ENCODE measurements around the gene OR52B2. TPM values are rescaled to one million over a fixed set of nuclear protein-coding genes. Genes with fewer than 3 reads are reported as not detected.

OR52B2 gene
- polyA plus RNA-seq, 1 donor from 2014 or later: not detected

GRCh38 chr11:6209801-6210200 lies 39.7 kb upstream of the OR52B2 start:
- no peak overlapping the region for H3K27ac ChIP-seq (ENCODE audit: low read length)
- peaks cover 8% of the 10 kb centered on the region for H3K36me3 ChIP-seq (ENCODE audit: insufficient read depth, low read length)
- no peaks in the 10 kb centered on the region for H3K9me2 ChIP-seq (ENCODE audit: insufficient read depth, low read length)
- TF ChIP-seq CTCF (IDR thresholded peaks at IDR 0.05; ENCODE audit: poor library complexity, severe bottlenecking) (no peak), POLR2AphosphoS5 (IDR thresholded peaks at IDR 0.05) (no peak), SMC3 (conservative IDR thresholded peaks at IDR 0.05; ENCODE audit: poor library complexity) (no peak), EP300 (conservative IDR thresholded peaks at IDR 0.05; ENCODE audit: poor library complexity, severe bottlenecking) (no peak), REST (IDR thresholded peaks at IDR 0.05; ENCODE audit: borderline replicate concordance) (no peak)
- no peaks in the 10 kb centered on the region for H3F3A ChIP-seq (ENCODE audit: insufficient read depth, low read length, poor library complexity, severe bottlenecking)
- no peak overlapping the region for H3K4me2 ChIP-seq (ENCODE audit: low read length)
- H3K9me3 ChIP-seq (ENCODE audit: low read length): no peaks in the 10 kb centered on the region
- no peak overlapping the region for H2AFZ ChIP-seq (ENCODE audit: low read depth, low read length)
- no peak overlapping the region for H3K9ac ChIP-seq (ENCODE audit: low read length)
- H3K79me2 ChIP-seq (replicated peaks; ENCODE audit: insufficient read depth, low read length): no peaks in the 10 kb centered on the region
- no peaks in the 10 kb centered on the region for H4K20me1 ChIP-seq (ENCODE audit: insufficient read depth)
- no peaks in the 10 kb centered on the region for H3K27me3 ChIP-seq (ENCODE audit: insufficient read depth, low read depth, low read length)
- no peak overlapping the region for H3K4me3 ChIP-seq (ENCODE audit: low read length)

- Histone ChIP-seq H4K20me1 (ENCODE audit: insufficient read depth) (no peaks in the 10 kb centered on the region), H3K4me3 (ENCODE audit: low read length) (no peak overlapping the region), H3K4me2 (ENCODE audit: low read length) (no peak overlapping the region), H3K79me2 (replicated peaks; ENCODE audit: insufficient read depth, low read length) (no peaks in the 10 kb centered on the region), H3K9me3 (ENCODE audit: low read length) (no peaks in the 10 kb centered on the region), H2AFZ (ENCODE audit: low read depth, low read length) (no peak overlapping the region), H3K27ac (ENCODE audit: low read length) (no peak overlapping the region), H3F3A (ENCODE audit: insufficient read depth, low read length, poor library complexity, severe bottlenecking) (no peaks in the 10 kb centered on the region), H3K9me2 (ENCODE audit: insufficient read depth, low read length) (no peaks in the 10 kb centered on the region), H3K27me3 (ENCODE audit: insufficient read depth, low read depth, low read length) (no peaks in the 10 kb centered on the region), H3K36me3 (ENCODE audit: insufficient read depth, low read length) (no peaks in the 10 kb centered on the region), H3K9ac (ENCODE audit: low read length) (no peak overlapping the region)
- no peak for TF ChIP-seq SMC3 (conservative IDR thresholded peaks at IDR 0.05; ENCODE audit: poor library complexity)
- no peak for TF ChIP-seq EP300 (conservative IDR thresholded peaks at IDR 0.05; ENCODE audit: poor library complexity, severe bottlenecking)
- no peak for TF ChIP-seq EZH2 (IDR thresholded peaks at IDR 0.05; ENCODE audit: borderline replicate concordance, insufficient read depth, low read length, poor library complexity, severe bottlenecking)
- TF ChIP-seq RAD21 (conservative IDR thresholded peaks at IDR 0.05): no peak
- TF ChIP-seq MXI1 (conservative IDR thresholded peaks at IDR 0.05; ENCODE audit: poor library complexity, severe bottlenecking): no peak
- no peak for TF ChIP-seq POLR2AphosphoS5 (IDR thresholded peaks at IDR 0.05)
- TF ChIP-seq REST (IDR thresholded peaks at IDR 0.05; ENCODE audit: borderline replicate concordance): no peak
- TF ChIP-seq CTCF (IDR thresholded peaks at IDR 0.05; ENCODE audit: poor library complexity, severe bottlenecking): no peak
- TF ChIP-seq TAF1 (IDR thresholded peaks at IDR 0.05; ENCODE audit: low read depth): no peak
Measured at GRCh38 chr11:6206456-6207180, 36.5 kb upstream of the OR52B2 start.

Measured in neural cell (in vitro differentiated cells).